ENCODE data around the gene CNRIP1. TPM values are rescaled to one million over a fixed set of nuclear protein-coding genes. Genes with fewer than 3 reads are reported as not detected.

Gene CNRIP1
- total and polyA plus RNA-seq, 2 of the 4 experiments (the other 2 are of a cell fraction): 23.3 to 32.7 TPM

GRCh38 chr2:68245066-68245465 lies 74.7 kb downstream of the CNRIP1 start:
- H3K36me3 ChIP-seq (ENCODE audit: control insufficient read depth, insufficient read depth, low read length): peaks cover 10% of the 10 kb centered on the region
- dilution Hi-C loops (cut with HindIII; ENCODE audit: low sequenced_read_pairs, unreplicated experiment): no loop called here
- BruUV-seq (replicated peaks): no TSS peak
- no peak overlapping the region for H3K18ac ChIP-seq (ENCODE audit: low read depth, low read length)
- peaks cover 21% of the 10 kb centered on the region for H3K4me1 ChIP-seq (ENCODE audit: control insufficient read depth, insufficient read depth, low read length)
- H3K9ac ChIP-seq (ENCODE audit: low read depth, low read length): no peak overlapping the region
- H2AK9ac ChIP-seq (replicated peaks; ENCODE audit: low read depth, low read length, poor library complexity): no peak overlapping the region
- TF ChIP-seq, protein P1, sequence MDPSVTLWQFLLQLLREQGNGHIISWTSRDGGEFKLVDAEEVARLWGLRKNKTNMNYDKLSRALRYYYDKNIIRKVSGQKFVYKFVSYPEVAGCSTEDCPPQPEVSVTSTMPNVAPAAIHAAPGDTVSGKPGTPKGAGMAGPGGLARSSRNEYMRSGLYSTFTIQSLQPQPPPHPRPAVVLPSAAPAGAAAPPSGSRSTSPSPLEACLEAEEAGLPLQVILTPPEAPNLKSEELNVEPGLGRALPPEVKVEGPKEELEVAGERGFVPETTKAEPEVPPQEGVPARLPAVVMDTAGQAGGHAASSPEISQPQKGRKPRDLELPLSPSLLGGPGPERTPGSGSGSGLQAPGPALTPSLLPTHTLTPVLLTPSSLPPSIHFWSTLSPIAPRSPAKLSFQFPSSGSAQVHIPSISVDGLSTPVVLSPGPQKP (IDR thresholded peaks at IDR 0.05; ENCODE audit: borderline replicate concordance, low read depth, low read length): no peak
- TF ChIP-seq RCOR1 (IDR thresholded peaks at IDR 0.05; ENCODE audit: insufficient replicate concordance, low read length): no peak
- no peak for TF ChIP-seq SMC3 (IDR thresholded peaks at IDR 0.05; ENCODE audit: low read depth, low read length)
- ChIA-PET CTCF (interaction anchor here (1.4 to 1.7 kb wide), 2 partner anchors 69 to 123 kb away, joined by 4 to 6 read pairs; no protein-coding TSS in a partner anchor), POLR2A (ENCODE audit: unreplicated experiment) (interaction anchor here (0.5 kb wide), 1 partner anchor 11 kb away, joined by 3 read pairs; no protein-coding TSS in a partner anchor)
- no peak overlapping the region for H3K14ac ChIP-seq (replicated peaks; ENCODE audit: low read depth, low read length)
- no peak for DNase-seq
- intact Hi-C loops (cut with micrococcal nuclease): no loop called here
- H2BK5ac ChIP-seq (ENCODE audit: low read depth, low read length, poor library complexity, severe bottlenecking): no peak overlapping the region
- no peak overlapping the region for H2AK5ac ChIP-seq (ENCODE audit: low read depth, low read length)
- ATAC-seq (ENCODE audit: low read depth): no peak
- H4K20me1 ChIP-seq (ENCODE audit: insufficient read depth, low read length): peaks cover 90% of the 10 kb centered on the region
- no peak overlapping the region for H2BK20ac ChIP-seq (ENCODE audit: low read depth, low read length)
- H3K56ac ChIP-seq (ENCODE audit: extremely low read depth, insufficient read depth, low read length): no peak overlapping the region
- no peaks in the 10 kb centered on the region for H3K27me3 ChIP-seq (ENCODE audit: control insufficient read depth, insufficient read depth, low read length)
- H3K9me1 ChIP-seq (ENCODE audit: insufficient read depth, low read length): peaks cover 17% of the 10 kb centered on the region
- no peak overlapping the region for H3K27ac ChIP-seq (ENCODE audit: insufficient read depth, low read length)
- no peak overlapping the region for H4K5ac ChIP-seq (ENCODE audit: low read depth, low read length)
- no peak overlapping the region for H2BK120ac ChIP-seq (ENCODE audit: low read depth, low read length)
- H2BK15ac ChIP-seq (ENCODE audit: low read depth, low read length): no peak overlapping the region
- no peak overlapping the region for H3K4me3 ChIP-seq (ENCODE audit: insufficient read depth, low read depth, low read length)
- in situ Hi-C loops (cut with MboI; ENCODE audit: low sequenced_read_pairs): loop anchor here (10.0 kb wide), 1 partner anchor 50 kb away; no protein-coding TSS in a partner anchor
- H2AFZ ChIP-seq (replicated peaks; ENCODE audit: low read length, poor library complexity): no peak overlapping the region
- no peaks in the 10 kb centered on the region for H3K9me3 ChIP-seq (ENCODE audit: control insufficient read depth, insufficient read depth, low read length)
- H3K4me2 ChIP-seq (ENCODE audit: low read depth, low read length): no peak overlapping the region
- no peak overlapping the region for H3K4ac ChIP-seq (ENCODE audit: low read depth, low read length)
- H4K8ac ChIP-seq (ENCODE audit: low read depth in 2 of 2, low read length in 2 of 2): no peak overlapping the region
- no peak overlapping the region for H3K23ac ChIP-seq (ENCODE audit: low read depth, low read length)
- no CpG with 5 or more reads among the region's 4 CpGs for WGBS, 2 experiments (ENCODE audit: extremely low coverage in 2 of 2, insufficient read length in 1 of 2)
- peaks cover 0 to 50% of the 10 kb centered on the region in 2 experiments; a peak in 2 of 4 replicates for H3K79me1 ChIP-seq (ENCODE audit: low read depth in 1 of 2, low read length in 2 of 2)
- H4K91ac ChIP-seq (ENCODE audit: insufficient read depth, low read depth, low read length): no peak overlapping the region
